NCI-H1105 (cell line): ENCODE results near the gene IFNG-AS1.

ENCODE experiments used
- DNase-seq: peaks from one replicate; lab custom pipeline; 2025; lab: John Stamatoyannopoulos, UW

IFNG-AS1 gene

GRCh38 chr12:68037616-68038255, 48.5 kb downstream of the IFNG-AS1 start:
- DNase-seq, result no peak

- no peak for DNase-seq
Measured at GRCh38 chr12:68038650-68039049, 49.4 kb downstream of the IFNG-AS1 start.

GRCh38 chr12:68040450-68041075, 51.3 kb downstream of the IFNG-AS1 start:
- peak; percentile 75 for DNase-seq

- peak; percentile 47 for DNase-seq
Measured at GRCh38 chr12:68042212-68042699, 53.0 kb downstream of the IFNG-AS1 start.

- no peak for DNase-seq
Measured at GRCh38 chr12:68043435-68043834, 54.2 kb downstream of the IFNG-AS1 start.

GRCh38 chr12:68048648-68049297, 59.5 kb downstream of the IFNG-AS1 start:
- no peak for DNase-seq

- DNase-seq, result no peak
Measured at GRCh38 chr12:68056300-68056699, 67.1 kb downstream of the IFNG-AS1 start.

GRCh38 chr12:68063900-68064590, 74.8 kb downstream of the IFNG-AS1 start:
- DNase-seq, result no peak

- DNase-seq, result no peak
Measured at GRCh38 chr12:68065163-68065562, 75.9 kb downstream of the IFNG-AS1 start.

- DNase-seq, result no peak
Measured at GRCh38 chr12:68065687-68066086, 76.4 kb downstream of the IFNG-AS1 start.

GRCh38 chr12:68067762-68068376, 78.6 kb downstream of the IFNG-AS1 start:
- no peak for DNase-seq

- no peak for DNase-seq
Measured at GRCh38 chr12:68069275-68069674, 80.0 kb downstream of the IFNG-AS1 start.
